ENCODE measurements around the gene ZNF526.

GRCh38 chr19:42203700-42204099 is 16.4 kb upstream of the ZNF526 start:
- TF ChIP-seq POLR2A (conservative IDR thresholded peaks at IDR 0.05): no peak
- no peak for TF ChIP-seq SMC3 (conservative IDR thresholded peaks at IDR 0.05; ENCODE audit: insufficient read depth, low read depth, low read length)

Data from K562 (cell line).